ENCODE results near the gene C22orf31.

Gene C22orf31

GRCh38 chr22:29074276-29074772 lies 12.7 kb upstream of the C22orf31 start:
- H3K4me3 ChIP-seq (ENCODE audit: low read depth, low read length): peak overlapping the region; percentile 61
- TF ChIP-seq CTCF (conservative IDR thresholded peaks at IDR 0.05; ENCODE audit: low read depth, low read length): no peak
- DNase-seq (ENCODE audit: low read depth): no peak

- TF ChIP-seq CTCF (conservative IDR thresholded peaks at IDR 0.05; ENCODE audit: low read depth, low read length): no peak
- DNase-seq (ENCODE audit: low read depth): peak; percentile 30
- peak overlapping the region; percentile 61 for H3K4me3 ChIP-seq (ENCODE audit: low read depth, low read length)
These were observed 12.1 kb upstream of the C22orf31 start for GRCh38 chr22:29073618-29074275.

- H3K4me3 ChIP-seq (ENCODE audit: low read depth, low read length): peak within 1 kb of the TSS; percentile 61
- DNase-seq (ENCODE audit: low read depth): no peak
- no peak for TF ChIP-seq CTCF (conservative IDR thresholded peaks at IDR 0.05; ENCODE audit: low read depth, low read length)
These were observed 11.5 kb upstream of the C22orf31 start, which contains the start of gene KREMEN1 for GRCh38 chr22:29072979-29073617. Gene KREMEN1, plus strand, starts transcription at chr22:29073035. Its CDS starts 96 bp downstream, at chr22:29073131.

GRCh38 chr22:29072193-29072978 lies 10.8 kb upstream of the C22orf31 start:
- H3K4me3 ChIP-seq (ENCODE audit: low read depth, low read length): peak overlapping the region; percentile 61
- DNase-seq (ENCODE audit: low read depth): peak; percentile 67
- TF ChIP-seq CTCF (conservative IDR thresholded peaks at IDR 0.05; ENCODE audit: low read depth, low read length): no peak

GRCh38 chr22:29071261-29072045 lies 9.8 kb upstream of the C22orf31 start:
- no peak for TF ChIP-seq CTCF (conservative IDR thresholded peaks at IDR 0.05; ENCODE audit: low read depth, low read length)
- peak overlapping the region; percentile 38 for H3K4me3 ChIP-seq (ENCODE audit: low read depth, low read length)
- peak; percentile 23 for DNase-seq (ENCODE audit: low read depth)

GRCh38 chr22:29070490-29070889 lies 8.9 kb upstream of the C22orf31 start:
- no peak overlapping the region for H3K4me3 ChIP-seq (ENCODE audit: low read depth, low read length)
- no peak for TF ChIP-seq CTCF (conservative IDR thresholded peaks at IDR 0.05; ENCODE audit: low read depth, low read length)
- DNase-seq (ENCODE audit: low read depth): no peak
